Left lobe of liver (tissue), 2 donors: ENCODE data around the gene DCDC2C. TPM values are rescaled to one million over a fixed set of nuclear protein-coding genes. Genes with fewer than 3 reads are reported as not detected.

ENCODE experiments used
- ATAC-seq: fragments of 200-7000 bp; cut with Tn5 transposase; one replicate; pipeline ENCODE4 v1.9.1; 2020; ENCODE audit warnings: mild to moderate bottlenecking, moderate library complexity
- DNase-seq: peaks from one replicate; pipeline ENCODE4 v3.0.0-alpha.2; 2020; ENCODE audit warnings: low spot score
- total RNA-seq: library from RNA; stranded (reverse); gene quantifications from one replicate; pipeline ENCODE4 v1.2.1, GENCODE V29; 2021
- donor health status: DM: no; HTN: no; CAD: no; lungs with moderate emphysema.
- donor health status: DM: no; HTN: yes; CAD: no.

The DCDC2C gene
- total RNA-seq, 1 donor from 2014 or later: not detected

DNA sequence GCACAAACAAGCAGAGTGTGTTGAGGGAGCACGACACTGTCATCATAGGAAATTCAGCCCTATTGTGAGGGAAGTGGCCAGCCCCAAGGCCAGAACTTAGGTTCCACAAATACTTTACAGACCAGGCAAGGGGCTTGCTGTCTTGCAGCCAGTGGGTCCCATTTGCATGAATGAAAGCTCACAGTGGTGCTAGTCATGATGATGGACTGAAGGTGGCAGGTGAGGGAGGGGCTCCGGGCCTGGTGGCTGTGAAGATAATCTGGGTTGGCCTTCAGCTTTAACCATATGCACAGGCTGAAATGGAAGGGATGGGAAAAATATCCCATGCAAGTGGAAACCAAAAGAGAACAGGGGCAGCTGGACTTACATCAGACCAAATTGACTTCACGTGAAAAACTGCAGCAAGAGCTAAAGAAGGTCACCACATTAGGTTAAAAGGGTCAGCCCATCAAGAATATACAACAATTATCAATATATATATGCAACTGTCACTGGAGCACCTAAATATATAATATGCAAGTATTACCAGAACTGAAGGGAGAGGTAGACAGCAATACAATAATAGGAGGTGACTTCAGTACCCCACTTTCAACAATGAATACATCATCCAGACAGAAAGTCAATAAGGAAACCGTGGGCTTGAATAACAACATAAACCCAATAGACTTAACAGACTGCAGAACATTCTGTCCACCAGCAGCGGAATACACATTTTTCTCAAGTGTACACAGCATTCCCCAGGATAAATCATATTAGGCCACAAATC lies 39.6 kb downstream of the DCDC2C start:
- DNase-seq (no peak), ATAC-seq (no peak)

GRCh38 chr2:3743951-3744555 lies 40.7 kb downstream of the DCDC2C start:
- ATAC-seq: no peak

DNA sequence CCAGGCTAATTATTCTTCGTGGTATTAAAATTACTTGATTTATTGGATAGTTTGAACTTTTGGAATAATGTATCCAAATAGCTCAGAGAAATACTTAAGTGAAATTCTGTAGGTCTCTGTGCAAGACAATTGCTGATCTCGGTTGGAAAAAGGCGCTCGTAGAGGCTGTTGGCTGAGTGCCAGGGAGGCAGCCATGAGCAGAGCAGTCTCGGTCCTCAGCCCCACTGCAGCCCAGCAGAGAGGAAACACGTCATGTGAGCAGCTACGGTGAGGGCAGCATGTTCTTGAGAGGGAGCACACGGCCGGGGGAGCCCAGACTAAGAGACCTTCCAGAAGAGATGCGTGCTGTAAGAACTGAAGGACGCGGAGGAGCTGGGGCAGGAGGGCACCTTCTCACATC lies 42.5 kb downstream of the DCDC2C start:
- DNase-seq: no peak

More at GRCh38 chr2:3743951-3744555, 40.7 kb downstream of the DCDC2C start:
- no peak for DNase-seq

DNA sequence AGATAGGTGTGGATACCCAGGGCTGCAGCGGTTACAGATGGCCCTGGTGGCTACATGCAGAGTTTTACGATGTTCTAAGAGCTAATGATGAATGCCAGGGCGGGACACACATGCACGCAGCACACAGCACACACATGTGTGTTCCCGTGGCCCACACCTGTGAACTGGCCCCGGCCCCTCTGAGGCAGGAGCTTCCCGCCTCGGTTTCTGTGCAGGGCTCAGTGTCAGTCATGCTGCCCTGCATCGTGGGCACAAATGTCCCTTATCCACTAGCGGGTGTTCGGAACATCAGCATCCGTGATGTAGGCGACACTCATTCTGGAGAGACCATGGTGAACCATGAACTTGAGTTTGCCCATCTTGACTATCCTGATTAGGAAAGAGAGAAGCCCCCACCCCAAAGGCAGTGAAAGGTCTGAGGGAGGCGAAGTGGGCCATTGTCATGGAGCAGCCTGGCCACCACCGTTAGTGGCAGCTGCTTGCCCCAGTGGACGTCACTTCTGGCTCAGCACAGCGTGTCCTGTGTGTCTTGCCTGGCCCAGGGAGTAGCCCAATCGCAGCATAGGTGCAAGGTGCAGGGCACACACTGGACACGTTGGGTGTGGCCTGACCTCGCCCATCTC lies 43.8 kb downstream of the DCDC2C start:
- ATAC-seq (no peak), DNase-seq (no peak)

More for the DNA sequence above, 42.5 kb downstream of the DCDC2C start:
- no peak for ATAC-seq

GRCh38 chr2:3747826-3748225 lies 44.5 kb downstream of the DCDC2C start:
- no peak for ATAC-seq
- DNase-seq: no peak

GRCh38 chr2:3749201-3749600 lies 45.8 kb downstream of the DCDC2C start:
- ATAC-seq (no peak), DNase-seq (no peak)

- ATAC-seq: no peak
- no peak for DNase-seq
Measured at GRCh38 chr2:3751251-3751650, 47.9 kb downstream of the DCDC2C start.

DNA sequence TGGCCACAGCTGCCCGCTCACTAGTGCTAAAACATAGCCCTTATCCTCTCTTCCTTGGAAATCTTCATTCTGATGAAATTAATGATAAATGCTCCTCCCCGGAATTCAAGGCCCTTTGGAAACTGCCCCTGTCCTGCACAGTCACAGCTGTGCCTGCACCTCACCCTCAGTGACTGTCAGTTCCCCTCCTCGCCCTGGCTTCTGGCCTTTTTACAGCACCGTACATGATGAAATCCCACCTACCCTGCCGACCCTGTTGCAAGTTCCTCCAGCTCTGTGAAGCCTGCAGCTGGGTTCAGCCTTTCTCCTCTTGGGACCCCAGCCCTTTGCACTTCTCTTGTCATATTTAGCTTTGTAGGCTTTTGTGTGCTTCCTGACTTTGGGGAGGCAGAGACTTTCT lies 48.4 kb downstream of the DCDC2C start:
- DNase-seq: no peak
- no peak for ATAC-seq

DNA sequence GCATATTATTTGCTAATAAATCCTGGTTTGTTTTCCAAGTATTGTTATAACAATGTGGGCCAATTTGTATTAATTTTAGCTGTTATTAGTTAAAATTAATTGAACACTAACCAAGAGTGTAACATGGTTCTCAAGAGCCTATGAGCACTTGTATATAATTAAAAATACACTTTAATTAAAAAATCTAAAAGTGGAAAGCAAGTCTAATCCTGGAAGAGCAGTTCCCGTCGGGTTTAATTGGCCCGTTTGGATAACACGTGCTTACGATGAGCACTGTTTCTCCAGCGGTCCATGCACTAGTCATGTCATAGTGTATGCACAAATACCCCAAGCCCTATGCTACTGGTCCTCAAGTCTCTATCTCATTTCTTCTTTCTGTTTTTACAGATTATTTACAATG lies 49.0 kb downstream of the DCDC2C start:
- ATAC-seq: no peak
- DNase-seq: no peak

DNA sequence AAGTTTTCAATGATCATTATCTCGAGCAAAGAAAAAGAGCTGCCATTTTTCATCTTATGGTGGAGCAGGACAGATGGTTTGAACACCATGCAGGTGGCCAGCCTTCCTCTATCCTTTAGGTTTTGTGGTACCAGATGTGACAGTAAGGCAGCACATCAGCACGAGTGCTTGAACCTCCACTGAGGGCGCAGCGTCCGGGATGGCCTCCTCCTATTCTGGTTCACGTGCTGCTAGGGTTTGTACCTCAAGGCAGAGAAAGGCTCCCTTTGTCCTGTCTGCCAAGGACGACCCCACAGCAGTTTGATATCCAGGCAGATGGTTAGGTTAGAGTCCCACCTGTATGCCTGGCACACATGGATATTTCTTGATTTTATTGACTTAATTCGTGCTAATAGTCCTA lies 50.2 kb downstream of the DCDC2C start:
- DNase-seq: no peak
- ATAC-seq: no peak

- ATAC-seq (no peak), DNase-seq (no peak)
Measured at GRCh38 chr2:3754280-3754679, 50.9 kb downstream of the DCDC2C start.

- no peak for DNase-seq
- no peak for ATAC-seq
Measured at GRCh38 chr2:3754795-3755194, 51.4 kb downstream of the DCDC2C start.

DNA sequence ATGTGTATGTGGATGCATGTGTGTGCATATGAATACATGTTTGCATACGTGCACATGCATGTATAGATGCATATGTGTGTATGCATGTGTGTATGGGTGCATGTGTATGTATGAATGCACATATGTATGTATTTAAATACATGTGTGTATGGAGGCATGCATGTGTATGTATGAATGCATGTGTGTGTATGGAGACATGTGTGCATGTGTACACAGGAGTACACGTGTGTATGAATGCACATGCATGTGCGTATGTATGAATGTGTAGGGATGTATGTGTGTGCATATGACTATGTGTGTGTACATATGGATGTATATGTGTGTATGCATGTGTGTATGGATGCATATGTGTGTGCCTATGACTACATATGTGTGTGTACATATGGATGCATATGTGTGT lies 51.9 kb downstream of the DCDC2C start:
- DNase-seq: no peak
- ATAC-seq: no peak

- DNase-seq (no peak), ATAC-seq (no peak)
Measured at GRCh38 chr2:3756306-3756705, 52.9 kb downstream of the DCDC2C start.

GRCh38 chr2:3758906-3759305 lies 55.5 kb downstream of the DCDC2C start:
- ATAC-seq (no peak), DNase-seq (no peak)

- DNase-seq (no peak), ATAC-seq (no peak)
Measured at GRCh38 chr2:3759331-3759730, 56.0 kb downstream of the DCDC2C start.

DNA sequence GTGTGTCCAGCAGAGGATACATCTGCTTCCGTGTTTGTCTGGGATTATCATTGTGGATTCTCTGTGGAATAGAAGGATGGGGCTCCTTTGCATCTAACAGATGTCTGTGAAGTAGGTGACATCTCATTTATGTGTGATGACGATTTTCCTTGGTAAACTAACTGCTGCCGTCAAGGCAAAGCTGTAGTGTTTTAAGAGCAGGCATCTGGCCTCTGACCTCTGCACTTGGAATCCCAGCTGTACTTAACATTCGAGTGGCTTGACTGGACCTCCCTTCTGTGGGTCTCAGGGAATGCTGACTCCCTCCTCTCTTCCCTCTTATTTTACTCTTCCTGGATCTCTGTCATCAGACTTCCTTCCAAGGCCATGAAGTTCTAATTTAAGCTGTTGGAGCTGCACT lies 56.4 kb downstream of the DCDC2C start:
- ATAC-seq: no peak

DNA sequence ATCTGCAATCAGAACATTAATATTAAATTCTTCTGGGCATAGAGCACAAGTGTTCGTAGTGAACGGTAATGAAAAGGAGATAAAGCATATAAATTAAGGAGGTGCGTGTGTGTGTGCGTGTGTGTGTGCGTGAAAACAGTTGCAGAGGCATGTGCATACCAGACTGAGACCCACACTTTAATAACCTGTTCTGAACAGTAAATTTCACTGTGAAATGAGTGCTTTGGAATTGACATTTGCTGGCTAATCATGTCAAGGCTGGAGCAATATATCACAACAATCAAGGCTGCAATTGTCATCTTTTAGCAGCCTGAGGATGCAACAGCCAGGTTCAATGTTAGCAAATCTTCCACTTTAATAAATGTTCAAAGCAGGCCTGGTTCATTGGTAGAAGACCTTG lies 57.9 kb downstream of the DCDC2C start:
- ATAC-seq (no peak), DNase-seq (no peak)

More for the DNA sequence above, 56.4 kb downstream of the DCDC2C start:
- DNase-seq: no peak

- DNase-seq (no peak), ATAC-seq (no peak)
Measured at GRCh38 chr2:3762771-3763447, 59.5 kb downstream of the DCDC2C start.

DNA sequence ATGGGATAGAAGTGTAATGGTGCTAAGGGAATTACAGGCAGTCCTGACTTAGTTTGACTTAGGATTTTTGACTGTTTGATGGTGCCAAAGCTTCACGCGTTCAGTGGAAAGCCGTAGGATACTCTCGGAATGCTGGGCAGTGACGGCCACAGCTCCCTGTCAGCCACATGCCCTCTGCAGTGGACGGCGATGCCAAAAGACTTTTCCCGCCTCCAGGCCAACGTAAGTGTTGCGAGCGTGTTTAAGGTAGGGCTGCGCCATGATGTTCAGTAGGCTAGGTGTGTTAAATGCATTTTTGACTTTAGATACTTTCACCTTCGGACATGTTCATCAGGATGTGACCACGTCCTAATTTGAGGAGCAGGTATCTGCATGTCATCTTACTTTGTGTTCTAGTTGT lies 63.4 kb downstream of the DCDC2C start:
- DNase-seq: no peak
- no peak for ATAC-seq

GRCh38 chr2:3768960-3769765 lies 65.8 kb downstream of the DCDC2C start:
- no peak for DNase-seq
- no peak for ATAC-seq
